Right kidney (tissue), 1 donor: Measurements from ENCODE around the gene LHFPL5.

Source experiments
- DNase-seq: peaks from one replicate; pipeline ENCODE4 v3.0.0-alpha.2; 2016

LHFPL5 gene

GRCh38 chr6:35790683-35791082, 14.5 kb upstream of the LHFPL5 start:
- no peak for DNase-seq

GRCh38 chr6:35794536-35795452, 10.4 kb upstream of the LHFPL5 start:
- DNase-seq, result no peak

GRCh38 chr6:35795453-35796071, 9.6 kb upstream of the LHFPL5 start:
- no peak for DNase-seq

- DNase-seq, result no peak
Observed at GRCh38 chr6:35796236-35796635, 8.9 kb upstream of the LHFPL5 start.

GRCh38 chr6:35797837-35798526, 7.2 kb upstream of the LHFPL5 start:
- DNase-seq, result no peak

- DNase-seq, result no peak
Observed at GRCh38 chr6:35798706-35799105, 6.4 kb upstream of the LHFPL5 start.

GRCh38 chr6:35801148-35801547, 4.0 kb upstream of the LHFPL5 start:
- DNase-seq, result no peak

DNA sequence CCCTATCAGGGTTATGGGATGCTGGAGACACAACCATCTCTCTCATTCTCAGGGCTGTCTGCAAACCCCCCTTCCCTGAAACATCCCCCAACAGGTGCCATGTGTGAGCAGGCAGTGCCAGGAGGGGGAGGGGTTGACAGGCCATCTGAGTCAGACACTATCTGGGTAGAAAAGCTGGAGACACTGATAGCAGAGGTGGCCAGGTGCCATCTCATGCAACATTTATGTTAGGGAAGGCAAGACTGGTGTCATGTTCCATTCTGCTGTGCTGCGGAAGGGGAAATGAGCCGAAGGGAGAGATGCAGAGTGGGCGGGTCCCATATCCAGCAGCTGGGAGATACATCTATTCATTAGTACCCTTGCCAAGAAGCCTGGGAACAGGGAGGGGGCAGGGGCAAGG, 3.5 kb downstream of the LHFPL5 start:
- DNase-seq, result no peak

DNA sequence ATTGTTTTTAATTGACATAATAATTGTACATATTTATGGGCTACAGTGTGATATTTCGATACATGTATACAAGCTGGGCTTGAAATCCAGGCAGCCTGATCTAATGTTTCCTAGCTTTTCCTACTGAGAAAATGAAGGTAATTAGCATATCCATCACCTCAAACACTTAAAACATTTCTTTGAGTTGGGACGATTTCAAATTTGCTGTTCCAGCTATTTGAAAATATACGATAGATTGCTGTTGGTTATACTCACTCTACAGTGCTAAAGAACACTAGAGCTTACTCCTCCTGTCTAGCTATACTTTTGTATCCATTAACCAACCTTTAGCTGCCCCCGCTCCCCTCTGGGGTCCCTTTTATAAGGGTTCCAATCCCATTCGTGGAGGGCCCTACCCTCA, 4.7 kb downstream of the LHFPL5 start:
- no peak for DNase-seq

DNA sequence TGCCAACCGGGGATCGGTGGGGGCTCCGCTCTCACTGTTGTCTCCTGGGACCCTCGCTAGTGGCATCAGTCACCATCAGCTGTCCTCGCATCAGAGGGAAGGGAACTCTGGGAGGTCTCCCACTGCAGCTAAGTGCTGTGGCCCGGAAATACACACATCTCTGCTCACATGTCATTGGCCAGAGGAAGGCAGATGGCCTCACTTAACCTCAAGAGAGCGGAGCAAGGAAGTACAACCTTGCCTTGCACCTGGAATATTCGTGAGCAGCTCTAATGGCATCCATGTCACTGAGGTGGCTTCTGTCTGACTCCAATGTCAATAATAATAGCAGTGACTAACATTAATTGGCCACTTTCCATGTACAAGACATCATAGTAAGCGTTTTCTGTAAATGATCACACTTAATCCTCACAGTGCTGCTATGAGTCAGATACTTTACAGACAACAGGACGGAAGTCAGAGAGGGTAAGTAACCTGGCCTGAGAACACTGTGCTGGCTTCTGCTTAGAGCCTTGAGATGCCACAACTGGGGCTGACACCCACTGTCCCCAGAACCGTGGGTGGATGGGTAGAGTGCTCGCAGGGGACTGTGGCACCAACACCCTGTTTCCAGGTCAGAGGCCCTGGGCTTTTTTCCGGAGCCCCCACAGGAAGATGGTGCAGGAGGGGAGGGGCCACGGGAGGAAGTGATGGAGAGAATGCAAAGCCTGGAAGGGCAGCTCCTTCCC, 6.0 kb downstream of the LHFPL5 start:
- DNase-seq, result no peak

- no peak for DNase-seq
Observed at GRCh38 chr6:35811699-35811995, 6.5 kb downstream of the LHFPL5 start.

- no peak for DNase-seq
Observed at GRCh38 chr6:35817515-35817914, 12.4 kb downstream of the LHFPL5 start.

- no peak for DNase-seq
Observed at GRCh38 chr6:35823601-35824000, 18.4 kb downstream of the LHFPL5 start.

- DNase-seq, result no peak
Observed at GRCh38 chr6:35824552-35825192, 19.5 kb downstream of the LHFPL5 start.

DNA sequence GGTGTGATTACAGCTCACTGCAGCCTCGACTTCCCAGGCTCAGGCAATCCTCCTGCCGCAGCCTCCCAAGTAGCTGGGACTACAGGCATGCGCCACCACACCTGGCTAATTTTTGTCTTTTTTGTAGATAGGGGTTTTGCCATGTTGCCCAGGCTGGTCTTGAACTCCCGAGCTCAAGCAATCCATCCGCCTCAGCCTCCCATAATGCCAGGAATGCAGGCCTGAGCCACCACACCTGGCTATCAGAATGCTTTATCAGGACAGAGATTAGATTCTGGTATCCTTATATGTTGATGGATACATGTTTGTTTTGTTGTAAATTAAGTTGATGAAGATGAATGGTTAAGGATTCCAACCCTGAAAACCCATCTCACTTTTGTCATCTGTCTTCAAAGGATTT, 24.2 kb downstream of the LHFPL5 start:
- no peak for DNase-seq

GRCh38 chr6:35831257-35832007, 26.3 kb downstream of the LHFPL5 start:
- DNase-seq, result no peak

DNA sequence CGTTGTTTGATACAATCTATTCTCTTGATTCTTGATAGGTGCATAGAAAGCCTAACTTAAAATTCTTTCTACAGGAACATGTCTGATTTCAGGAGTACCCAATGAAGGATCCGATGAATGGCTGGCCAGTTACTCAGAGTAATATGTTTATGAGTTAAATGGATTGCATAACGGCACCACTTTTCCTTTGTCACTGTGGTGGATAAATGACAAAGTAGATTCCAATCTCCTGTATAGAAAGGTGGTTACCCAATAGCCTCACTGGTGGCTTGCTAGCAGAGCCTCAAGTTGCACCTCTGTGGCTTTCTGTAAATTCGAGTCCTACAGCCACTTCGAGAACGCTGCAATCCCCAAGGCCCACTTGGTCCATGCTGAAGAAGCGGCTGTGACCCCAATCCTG, 28.4 kb downstream of the LHFPL5 start:
- no peak for DNase-seq

DNA sequence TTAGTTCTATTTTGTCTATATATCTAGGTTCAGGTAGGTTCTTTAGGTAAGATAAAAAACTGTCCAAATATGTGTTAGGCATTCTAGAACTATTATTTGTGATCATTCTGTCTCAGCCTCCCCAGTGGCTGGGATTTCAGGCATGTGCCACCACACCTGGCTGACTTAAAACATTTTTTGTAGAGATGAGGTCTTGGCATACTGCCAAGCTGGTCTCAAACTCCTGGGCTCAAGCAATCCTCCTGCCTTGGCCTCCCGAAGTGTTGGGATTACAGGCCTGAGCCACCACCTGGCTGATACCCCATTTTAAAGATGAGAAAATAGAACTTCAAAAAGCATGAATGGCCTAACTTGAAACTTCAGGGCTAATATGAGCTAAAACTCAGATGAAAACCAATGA, 33.9 kb downstream of the LHFPL5 start:
- no peak for DNase-seq

GRCh38 chr6:35842381-35842780, 37.2 kb downstream of the LHFPL5 start:
- no peak for DNase-seq

DNA sequence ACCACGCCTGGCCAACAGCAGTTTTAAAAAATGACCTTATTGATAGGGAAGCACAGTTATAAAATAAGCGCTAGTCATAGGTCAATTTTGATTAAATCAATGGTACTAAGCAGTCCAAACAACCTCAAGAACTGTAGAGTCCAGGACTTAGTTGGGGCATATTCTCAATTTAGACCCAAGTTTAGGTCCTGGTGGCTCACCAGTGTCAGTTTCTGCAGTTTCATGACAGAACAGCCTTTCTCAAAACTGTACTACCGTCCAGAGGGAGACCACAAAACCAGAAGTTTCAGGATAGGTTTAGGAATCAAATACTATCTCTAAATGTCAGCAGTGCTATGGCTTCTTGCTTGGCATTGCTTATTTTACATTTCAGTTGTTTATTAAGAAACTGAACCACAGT, 39.1 kb downstream of the LHFPL5 start:
- no peak for DNase-seq

- DNase-seq, result no peak
Observed at GRCh38 chr6:35850208-35850607, 45.1 kb downstream of the LHFPL5 start.

GRCh38 chr6:35852994-35853393, 47.8 kb downstream of the LHFPL5 start:
- no peak for DNase-seq
